ENCODE measurements around the gene DNAJC8.

The DNAJC8 gene

GRCh38 chr1:28267633-28268032 is 34.8 kb upstream of the DNAJC8 start:
- Histone ChIP-seq H3K4me3 (ENCODE audit: low read depth in 1 of 2, low read length in 2 of 2) (no peak overlapping the region), H4K20me1 (ENCODE audit: insufficient read depth, low read length) (peaks cover 31% of the 10 kb centered on the region), H3K4me1 (ENCODE audit: insufficient read depth, low read length) (peaks cover 5% of the 10 kb centered on the region; the same call in 1 of the 2 replicates), H3K27me3 (ENCODE audit: insufficient read depth, low read length, poor library complexity) (no peaks in the 10 kb centered on the region), H3K9ac (ENCODE audit: low read depth, low read length) (no peak overlapping the region), H3K79me2 (ENCODE audit: insufficient read depth, low read length) (peaks cover 51% of the 10 kb centered on the region), H2AFZ (ENCODE audit: low read depth, low read length) (no peak overlapping the region), H3K4me2 (ENCODE audit: insufficient read depth, low read length) (no peak overlapping the region), H3K27ac (ENCODE audit: low read length) (no peak overlapping the region), H3K9me3 (ENCODE audit: insufficient read depth, low read length, severe bottlenecking) (no peaks in the 10 kb centered on the region), H3K36me3 (ENCODE audit: insufficient read depth, low read length) (peaks cover 8% of the 10 kb centered on the region)
- ATAC-seq (ENCODE audit: insufficient read depth, low read depth) (no peak), DNase-seq (no peak)
- no peak for TF ChIP-seq CTCF (IDR thresholded peaks at IDR 0.05; ENCODE audit: borderline replicate concordance, extremely low read depth, low read length, poor library complexity, severe bottlenecking)
- no peak for TF ChIP-seq EZH2 (IDR thresholded peaks at IDR 0.05; ENCODE audit: borderline replicate concordance, low read depth, low read length, severe bottlenecking)

GRCh38 chr1:28266920-28267322 is 34.1 kb upstream of the DNAJC8 start:
- Histone ChIP-seq H3K4me2 (ENCODE audit: insufficient read depth, low read length) (no peak overlapping the region), H3K36me3 (ENCODE audit: insufficient read depth, low read length) (peaks cover under 1% of the 10 kb centered on the region)

GRCh38 chr1:28265577-28265976 is 32.7 kb upstream of the DNAJC8 start:
- Histone ChIP-seq H3K79me2 (ENCODE audit: insufficient read depth, low read length) (peaks cover 67% of the 10 kb centered on the region), H3K4me1 (ENCODE audit: insufficient read depth, low read length) (peaks cover 19% of the 10 kb centered on the region), H3K27ac (ENCODE audit: low read length) (no peak overlapping the region), H3K27me3 (ENCODE audit: insufficient read depth, low read length, poor library complexity) (no peaks in the 10 kb centered on the region), H3K36me3 (ENCODE audit: insufficient read depth, low read length) (no peaks in the 10 kb centered on the region), H3K4me3 (ENCODE audit: low read depth in 1 of 2, low read length in 2 of 2) (no peak overlapping the region), H2AFZ (ENCODE audit: low read depth, low read length) (no peak overlapping the region), H3K9me3 (ENCODE audit: insufficient read depth, low read length, severe bottlenecking) (no peaks in the 10 kb centered on the region), H3K9ac (ENCODE audit: low read depth, low read length) (no peak overlapping the region), H4K20me1 (ENCODE audit: insufficient read depth, low read length) (peaks cover 44% of the 10 kb centered on the region), H3K4me2 (ENCODE audit: insufficient read depth, low read length) (no peak overlapping the region)
- TF ChIP-seq CTCF (IDR thresholded peaks at IDR 0.05; ENCODE audit: borderline replicate concordance, extremely low read depth, low read length, poor library complexity, severe bottlenecking), result no peak
- ATAC-seq (ENCODE audit: insufficient read depth, low read depth) (no peak), DNase-seq (no peak)

More at GRCh38 chr1:28266920-28267322, 34.1 kb upstream of the DNAJC8 start:
- no peaks in the 10 kb centered on the region for H3K27me3 ChIP-seq (ENCODE audit: insufficient read depth, low read length, poor library complexity)
- peaks cover 35% of the 10 kb centered on the region for H4K20me1 ChIP-seq (ENCODE audit: insufficient read depth, low read length)
- H3K4me3 ChIP-seq (ENCODE audit: low read depth in 1 of 2, low read length in 2 of 2), result no peak overlapping the region
- ATAC-seq (ENCODE audit: insufficient read depth, low read depth), result no peak
- H3K9me3 ChIP-seq (ENCODE audit: insufficient read depth, low read length, severe bottlenecking), result no peaks in the 10 kb centered on the region
- no peak overlapping the region for H3K27ac ChIP-seq (ENCODE audit: low read length)
- no peak overlapping the region for H2AFZ ChIP-seq (ENCODE audit: low read depth, low read length)
- peaks cover 55% of the 10 kb centered on the region for H3K79me2 ChIP-seq (ENCODE audit: insufficient read depth, low read length)
- no peak overlapping the region for H3K9ac ChIP-seq (ENCODE audit: low read depth, low read length)
- peaks cover 8% of the 10 kb centered on the region; the same call in 1 of the 2 replicates for H3K4me1 ChIP-seq (ENCODE audit: insufficient read depth, low read length)
- no peak for TF ChIP-seq CTCF (IDR thresholded peaks at IDR 0.05; ENCODE audit: borderline replicate concordance, extremely low read depth, low read length, poor library complexity, severe bottlenecking)
- no peak for TF ChIP-seq EZH2 (IDR thresholded peaks at IDR 0.05; ENCODE audit: borderline replicate concordance, low read depth, low read length, severe bottlenecking)
- DNase-seq, result no peak

GRCh38 chr1:28264897-28265296 is 32.1 kb upstream of the DNAJC8 start:
- Histone ChIP-seq H3K4me1 (ENCODE audit: insufficient read depth, low read length) (peaks cover 25% of the 10 kb centered on the region), H3K9me3 (ENCODE audit: insufficient read depth, low read length, severe bottlenecking) (no peaks in the 10 kb centered on the region), H3K4me3 (ENCODE audit: low read depth in 1 of 2, low read length in 2 of 2) (no peak overlapping the region), H3K4me2 (ENCODE audit: insufficient read depth, low read length) (no peak overlapping the region), H3K36me3 (ENCODE audit: insufficient read depth, low read length) (no peaks in the 10 kb centered on the region), H4K20me1 (ENCODE audit: insufficient read depth, low read length) (peaks cover 49% of the 10 kb centered on the region), H3K9ac (ENCODE audit: low read depth, low read length) (no peak overlapping the region), H2AFZ (ENCODE audit: low read depth, low read length) (no peak overlapping the region), H3K27ac (ENCODE audit: low read length) (no peak overlapping the region), H3K79me2 (ENCODE audit: insufficient read depth, low read length) (peaks cover 74% of the 10 kb centered on the region), H3K27me3 (ENCODE audit: insufficient read depth, low read length, poor library complexity) (no peaks in the 10 kb centered on the region)
- TF ChIP-seq EZH2 (IDR thresholded peaks at IDR 0.05; ENCODE audit: borderline replicate concordance, low read depth, low read length, severe bottlenecking) (no peak), CTCF (IDR thresholded peaks at IDR 0.05; ENCODE audit: borderline replicate concordance, extremely low read depth, low read length, poor library complexity, severe bottlenecking) (no peak)
- DNase-seq (no peak), ATAC-seq (ENCODE audit: insufficient read depth, low read depth) (no peak)

All from DND-41 (cell line).